WI38 (cell line): ENCODE data around the gene GRB2.

ENCODE experiments used
- H3K4me3 ChIP-seq: 2 replicates; pipeline ENCODE4 v1.5.1; 2011; ENCODE audit warnings: low read depth, mild to moderate bottlenecking, control low read depth, low read length
- CTCF ChIP-seq: IDR thresholded peaks from 2 replicates; pipeline ENCODE4 v1.5.1; 2012; ENCODE audit warnings: low read depth, mild to moderate bottlenecking, control low read depth, low read length

The GRB2 gene

GRCh38 chr17:75341784-75342486, 63.5 kb downstream of the GRB2 start:
- no peak overlapping the region for H3K4me3 ChIP-seq
- no peak for TF ChIP-seq CTCF

- TF ChIP-seq CTCF = no peak
- H3K4me3 ChIP-seq = no peak overlapping the region
Measured at GRCh38 chr17:75340631-75341030, 64.8 kb downstream of the GRB2 start.

GRCh38 chr17:75339971-75340370, 65.5 kb downstream of the GRB2 start:
- TF ChIP-seq CTCF = no peak
- no peak overlapping the region for H3K4me3 ChIP-seq

GRCh38 chr17:75338335-75338734, 67.1 kb downstream of the GRB2 start:
- no peak overlapping the region for H3K4me3 ChIP-seq
- no peak for TF ChIP-seq CTCF

GRCh38 chr17:75335315-75335714, 70.2 kb downstream of the GRB2 start:
- H3K4me3 ChIP-seq = no peak overlapping the region
- no peak for TF ChIP-seq CTCF

GRCh38 chr17:75334723-75335122, 70.8 kb downstream of the GRB2 start:
- H3K4me3 ChIP-seq = no peak overlapping the region
- no peak for TF ChIP-seq CTCF

GRCh38 chr17:75331671-75332070, 73.8 kb downstream of the GRB2 start:
- H3K4me3 ChIP-seq = no peak overlapping the region
- TF ChIP-seq CTCF = no peak
